HG03378 (cell line): ENCODE results near the gene EOLA1.
"Not testable (repeated sequence)": the region's sequence is repeated elsewhere in the genome, so short reads cannot be mapped to it uniquely, and the experiment has no call there.

Experiments
- ATAC-seq: cut with Tn5 transposase; IDR thresholded peaks from one replicate; pipeline ENCODE4 v1.9.1; 2021; ENCODE audit warnings: mild to moderate bottlenecking, moderate library complexity; ENCODE audit not compliant: unreplicated experiment

EOLA1 gene

GRCh38 chrX:149540621-149541520, at the start of gene EOLA1:
EOLA1 (plus strand) TSS chrX:149541012; CDS start chrX:149545631, 4,619 bp downstream.
- peak; percentile 86 for ATAC-seq

- no peak for ATAC-seq
These were observed 49.0 kb upstream of the EOLA1 start for GRCh38 chrX:149491812-149492211.

DNA sequence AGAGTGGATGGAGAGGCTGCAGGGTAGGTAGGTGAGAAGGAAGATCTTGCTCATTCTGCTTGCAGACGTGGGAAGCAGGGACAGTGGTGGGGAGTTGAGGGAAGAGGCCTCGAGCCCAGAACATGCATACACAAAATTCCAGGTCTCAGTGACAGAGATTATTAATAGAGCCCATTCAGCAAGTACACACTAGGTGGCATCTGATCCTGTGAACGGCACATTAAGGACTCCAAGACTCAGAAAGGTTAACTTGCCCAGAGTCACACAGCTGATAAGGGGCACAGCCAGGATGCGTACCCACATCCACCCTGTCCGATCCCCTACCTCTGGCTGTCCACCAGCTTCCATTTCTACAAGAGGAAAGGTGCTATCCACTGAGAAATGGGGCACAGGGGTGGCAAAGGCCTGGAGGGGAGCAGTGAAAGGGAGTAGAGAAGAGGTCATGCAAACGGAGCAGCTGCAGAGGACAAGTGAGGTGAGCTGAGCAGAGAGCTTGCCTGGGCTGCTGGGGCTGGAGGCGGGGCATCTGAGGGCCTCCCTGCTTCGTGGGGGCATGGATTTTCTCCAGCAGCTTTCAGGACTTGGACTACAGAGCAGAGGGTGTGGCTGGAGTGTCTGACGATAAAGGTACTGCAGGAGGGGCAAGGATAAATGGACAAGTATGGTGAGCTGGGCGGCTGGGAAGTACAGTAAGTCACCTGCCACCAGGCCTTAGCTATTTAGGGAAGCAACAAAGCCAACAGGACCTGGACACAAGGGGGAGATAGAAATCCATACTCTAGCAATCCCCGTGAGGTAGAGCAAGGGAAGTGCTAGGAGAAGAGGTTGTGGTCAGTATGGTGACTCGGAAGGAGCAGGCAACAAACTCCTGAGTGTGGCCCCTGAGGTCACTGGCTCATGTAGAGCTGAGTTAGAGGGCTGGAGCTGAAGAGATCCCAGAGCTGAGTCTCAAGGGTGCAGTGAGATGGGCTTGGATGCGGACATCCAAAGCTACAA, 46.9 kb upstream of the EOLA1 start:
- ATAC-seq: no peak

GRCh38 chrX:149494844-149495565, 45.8 kb upstream of the EOLA1 start:
- ATAC-seq: no peak

- no peak for ATAC-seq
These were observed 45.2 kb upstream of the EOLA1 start for GRCh38 chrX:149495573-149496071.

- ATAC-seq: no peak
These were observed 43.8 kb upstream of the EOLA1 start for GRCh38 chrX:149497054-149497453.

DNA sequence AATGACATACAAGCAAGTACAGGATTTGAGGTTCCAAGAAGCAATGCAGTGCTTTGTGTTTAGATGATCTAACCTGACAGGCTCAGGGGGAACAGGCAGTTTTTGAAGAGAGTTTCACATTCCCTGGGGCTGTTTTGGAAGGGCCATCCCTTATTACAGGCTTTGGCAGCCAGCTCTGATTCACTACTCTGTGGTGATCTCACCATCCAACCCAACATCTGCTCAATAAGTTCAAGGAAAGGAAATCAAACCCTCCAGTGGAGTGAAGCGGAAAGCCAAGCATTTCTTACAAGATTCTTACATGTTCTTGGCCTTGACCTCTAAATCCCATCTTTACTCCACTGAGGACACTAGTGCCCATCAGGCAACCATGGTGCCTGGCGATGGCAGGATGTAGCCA, 43.2 kb upstream of the EOLA1 start:
- ATAC-seq: no peak

DNA sequence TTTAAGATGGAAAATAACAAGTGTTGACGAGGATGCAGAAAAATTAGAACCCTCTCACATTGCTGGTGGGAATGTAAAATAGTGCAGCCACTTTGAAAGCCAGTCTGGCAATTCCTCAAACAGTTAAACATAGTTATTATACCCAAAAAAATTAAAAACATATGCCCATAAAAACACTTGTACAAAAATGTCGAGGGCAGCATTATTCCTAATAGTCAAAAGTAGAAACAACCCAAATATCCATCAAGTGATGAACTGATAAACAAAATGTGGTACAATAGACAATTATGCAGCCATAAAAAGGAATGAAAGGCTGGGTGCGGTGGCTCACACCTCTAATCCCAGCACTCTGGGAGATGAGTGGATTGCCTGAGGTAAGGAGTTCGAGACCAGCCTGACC, 42.0 kb upstream of the EOLA1 start:
- ATAC-seq: no peak

- ATAC-seq: no peak
These were observed 41.0 kb upstream of the EOLA1 start for GRCh38 chrX:149499766-149500165.

- ATAC-seq: not testable (repeated sequence)
These were observed 37.9 kb upstream of the EOLA1 start for GRCh38 chrX:149502923-149503322.

DNA sequence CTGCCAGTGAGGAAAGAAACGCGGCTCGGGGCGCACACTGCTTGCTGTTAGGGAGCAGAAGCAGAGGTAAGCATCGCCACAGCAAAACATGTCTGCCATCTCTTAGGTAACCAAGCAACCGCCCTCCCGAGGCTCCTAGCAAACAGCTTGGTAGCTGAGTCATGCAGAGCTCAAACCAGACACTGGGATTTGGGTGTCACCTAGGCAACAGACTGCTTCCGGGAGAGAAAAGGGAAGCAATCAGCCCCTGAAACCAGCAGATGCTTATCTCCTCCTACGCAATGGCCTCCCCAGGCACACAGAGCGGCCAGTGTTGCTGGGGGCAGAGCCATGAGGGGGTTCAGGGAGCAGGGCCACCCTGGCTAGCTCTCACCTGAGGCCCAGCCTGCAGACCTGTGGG, 37.4 kb upstream of the EOLA1 start:
- ATAC-seq: peak; percentile 85

DNA sequence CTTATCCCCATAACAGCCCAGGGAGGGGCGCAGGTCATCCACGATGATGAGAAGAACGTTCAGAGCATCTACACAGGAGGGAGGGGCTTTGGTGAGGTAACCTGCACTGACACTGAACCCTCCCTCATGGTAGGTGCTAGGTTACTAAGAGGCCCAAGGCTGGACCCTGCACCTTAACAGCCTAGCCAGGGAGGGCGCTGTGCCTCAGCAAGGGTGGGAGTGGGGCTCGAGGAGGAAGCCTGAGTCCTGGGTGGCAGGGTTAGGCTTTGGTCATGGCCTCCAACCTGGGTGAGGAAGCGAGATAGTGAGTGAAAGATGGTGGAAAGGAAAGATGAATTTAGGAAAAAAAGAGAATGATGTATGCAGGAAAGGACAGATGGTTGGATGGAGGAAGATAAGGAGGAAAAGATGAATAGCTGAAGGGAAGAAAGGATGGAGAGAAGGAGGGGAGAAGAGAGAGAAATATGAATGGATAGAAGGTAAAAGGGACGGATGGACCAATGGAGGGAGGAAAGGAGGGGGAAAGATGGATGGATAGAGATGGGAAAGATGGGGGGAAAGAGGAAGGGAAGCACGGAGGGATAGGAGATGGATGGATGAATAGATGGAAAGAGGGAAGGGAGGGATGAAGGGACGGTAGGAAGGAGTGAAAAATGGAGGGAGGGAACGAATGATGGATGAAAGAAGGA, 36.4 kb upstream of the EOLA1 start:
- ATAC-seq: peak; percentile 43

GRCh38 chrX:149504915-149505651, 35.7 kb upstream of the EOLA1 start, which contains the start of gene IDS:
IDS (minus strand) TSS chrX:149505306; CDS start chrX:149505137, 169 bp downstream.
- ATAC-seq: peak; percentile 58

- ATAC-seq: no peak
These were observed 35.1 kb upstream of the EOLA1 start for GRCh38 chrX:149505671-149506070.

GRCh38 chrX:149506349-149506748, 34.5 kb upstream of the EOLA1 start:
- no peak for ATAC-seq

DNA sequence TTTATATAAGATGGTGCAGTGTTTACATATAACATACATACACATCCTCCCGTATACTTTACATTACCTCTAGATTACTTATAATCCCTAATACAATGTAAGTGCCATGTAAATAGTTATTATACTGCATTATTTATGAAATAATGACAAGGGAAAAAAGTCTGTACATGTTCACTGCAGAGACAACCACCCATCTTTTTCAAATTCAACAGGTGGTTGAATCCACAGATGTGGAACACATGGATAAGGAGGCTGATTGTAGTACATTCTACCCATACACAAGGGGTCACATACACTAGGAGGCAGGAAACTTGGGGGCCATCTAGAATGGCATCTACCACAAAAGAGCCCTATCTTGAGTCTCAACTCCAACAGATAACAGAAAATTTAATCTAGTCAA, 32.3 kb upstream of the EOLA1 start:
- no peak for ATAC-seq

DNA sequence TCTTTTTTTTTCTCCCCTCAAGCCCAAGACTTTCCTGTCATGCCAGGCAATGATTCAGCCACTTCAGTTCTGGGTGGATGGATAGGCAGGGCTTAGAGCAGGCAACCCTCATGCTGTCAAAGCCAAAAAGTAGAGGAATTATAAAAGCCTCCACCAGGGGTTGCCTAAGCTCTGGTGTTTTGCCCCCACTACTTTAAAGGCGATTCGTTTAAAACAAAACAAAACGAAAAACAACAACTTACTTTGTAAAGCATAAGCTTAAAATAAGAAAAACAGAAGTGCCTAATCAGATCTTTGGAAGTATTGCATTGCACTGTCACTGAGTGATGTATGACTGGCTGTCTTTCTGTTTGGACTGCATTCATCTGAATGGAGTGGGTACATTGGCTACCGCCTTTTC, 30.4 kb upstream of the EOLA1 start:
- no peak for ATAC-seq

GRCh38 chrX:149511081-149511480, 29.7 kb upstream of the EOLA1 start:
- ATAC-seq: no peak

GRCh38 chrX:149512225-149512885, 28.5 kb upstream of the EOLA1 start:
- peak; percentile 91 for ATAC-seq
